ENCODE data around the gene DAPL1. TPM values are rescaled to one million over a fixed set of nuclear protein-coding genes. Genes with fewer than 3 reads are reported as not detected.

The DAPL1 gene
- not detected in 2 replicates for total RNA-seq
- not detected for total RNA-seq (2013)
- not detected in 2 replicates for polyA plus RNA-seq
- not detected in 2 replicates for polyA minus RNA-seq

DNA sequence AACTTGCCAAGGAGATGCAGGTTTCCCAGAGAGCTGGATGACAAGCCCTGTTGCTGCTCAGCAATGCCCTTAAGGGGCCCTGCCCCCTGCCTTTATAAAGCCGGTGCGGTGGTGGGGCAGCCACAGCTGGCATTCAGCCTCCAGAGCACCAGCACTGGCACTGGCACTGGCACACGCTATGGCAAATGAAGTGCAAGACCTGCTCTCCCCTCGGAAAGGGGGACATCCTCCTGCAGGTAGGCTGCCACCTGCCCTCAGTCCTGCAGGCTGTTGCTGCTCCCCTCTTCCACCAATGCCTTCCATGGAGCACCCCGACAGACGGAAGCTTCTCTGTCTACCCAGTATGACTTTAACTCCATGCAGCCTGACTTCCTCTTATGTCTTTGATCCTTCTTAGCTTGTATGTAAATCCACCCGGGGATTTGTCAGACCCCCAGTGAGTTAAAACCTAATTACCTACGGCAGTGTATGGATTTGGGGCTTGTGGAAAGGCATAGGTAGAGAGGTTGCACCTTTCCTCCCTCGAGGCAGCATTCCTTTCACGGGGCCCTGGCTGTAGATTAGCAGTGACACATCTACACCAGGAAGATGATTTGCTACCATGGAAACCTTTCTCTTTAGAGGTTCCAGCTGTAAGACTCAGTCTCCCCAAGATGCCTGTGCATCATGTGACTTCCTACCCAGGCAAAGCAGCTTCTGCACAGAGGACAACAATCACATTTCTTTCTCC lies at the start of gene DAPL1:
Gene DAPL1, plus strand, starts transcription at position 123 of the 730 bp plus-strand sequence. Its CDS starts 56 bp downstream, at position 179.
- 46% methylated on average over 7 of the region's 10 CpGs for WGBS (ENCODE audit: insufficient coverage)

More for the DNA sequence above, at the start of gene DAPL1:
- Histone ChIP-seq H2AFZ (ENCODE audit: insufficient read depth, low read depth, low read length, poor library complexity, severe bottlenecking) (no peak within 1 kb of the TSS), H3K9ac (ENCODE audit: low read length) (no peak within 1 kb of the TSS), H3K79me2 (ENCODE audit: control insufficient read depth, insufficient read depth, low read length) (no peaks in the 10 kb centered on the region), H3K4me1 (ENCODE audit: control insufficient read depth in 2 of 2, insufficient read depth in 2 of 2, low read length in 2 of 2) (no peaks in the 10 kb centered on the region), H3K4me3 (ENCODE audit: control extremely low read depth in 1 of 5, extremely low read depth in 1 of 5, insufficient read depth in 1 of 5, low read depth in 2 of 5, low read length in 4 of 5) (no peak within 1 kb of the TSS), H3K4me2 (replicated peaks; ENCODE audit: low read depth, low read length, poor library complexity, severe bottlenecking) (no peak within 1 kb of the TSS), H4K20me1 (ENCODE audit: control insufficient read depth, insufficient read depth, low read length, poor library complexity, severe bottlenecking) (no peaks in the 10 kb centered on the region), H3K9me3 (ENCODE audit: control extremely low read depth in 1 of 3, control insufficient read depth in 2 of 3, insufficient read depth in 1 of 3, low read length in 2 of 3) (no peaks in the 10 kb centered on the region), H3K27ac (ENCODE audit: low read length in 2 of 2) (no peak within 1 kb of the TSS), H3K36me3 (replicated peaks in 1 of 2; ENCODE audit: control extremely low read depth in 1 of 2, control insufficient read depth in 1 of 2, extremely low read depth in 1 of 2, insufficient read depth in 2 of 2, low read length in 1 of 2) (no peaks in the 10 kb centered on the region), H3K27me3 (replicated peaks in 1 of 4; ENCODE audit: control extremely low read depth in 1 of 4, control insufficient read depth in 3 of 4, insufficient read depth in 4 of 4, low read length in 3 of 4) (peaks cover 0 to 8% (median 0%) of the 10 kb centered on the region in 4 experiments)
- no peak for DNase-seq
- TF ChIP-seq EZH2 (IDR thresholded peaks at IDR 0.05; ENCODE audit: borderline replicate concordance, insufficient read depth, low read depth, low read length, poor library complexity, severe bottlenecking) (no peak), CTCF (IDR thresholded peaks at IDR 0.05) (no peak)
- no peaks in the 10 kb centered on the region for H3K9me3 Mint-ChIP-seq (ENCODE audit: insufficient read depth)
- CTCF ChIA-PET, result interaction anchor here (0.9 kb wide), 1 partner anchor 47 kb away, joined by 3 read pairs; no protein-coding TSS in a partner anchor
- POLR2A ChIA-PET, result no interaction called here
- no peak within 1 kb of the TSS for H3K4me3 Mint-ChIP-seq
- no peaks in the 10 kb centered on the region for H3K4me1 Mint-ChIP-seq
- intact Hi-C loops (cut with micrococcal nuclease), result no loop called here
- ATAC-seq (ENCODE audit: low read depth), result no peak
- H3K27me3 Mint-ChIP-seq, result peaks cover 19% of the 10 kb centered on the region
- H3K27ac Mint-ChIP-seq, result no peak within 1 kb of the TSS

All from B cell (primary cell).